HepG2 (cell line): ENCODE measurements around the gene PPP1R1A. TPM values are rescaled to one million over a fixed set of nuclear protein-coding genes. Genes with fewer than 3 reads are reported as not detected.

Experiments used
- ATAC-seq: fragments of 200-7000 bp; cut with Tn5 transposase; 3 replicates; pipeline ENCODE4 v1.9.1; 2020; ENCODE audit warnings: mild to moderate bottlenecking, moderate library complexity
- BruUV-seq: library from RNA; stranded (reverse); fragments of 400-500 nt; replicated peaks from 2 replicates; lab custom pipeline; 2021; lab: Mats Ljungman, UMichigan
- CTCF ChIA-PET: fragments of 300-600 bp; formaldehyde crosslinking; extraction: SDS; loops from one replicate; lab custom pipeline; 2021; ENCODE audit warnings: low total read pairs, inconsistent platforms, low intra/inter-chr PET ratio; lab: Yijun Ruan, JAX
- POLR2A ChIA-PET: fragments of 350-600 bp; sonication (Branson Sonifier 250); formaldehyde crosslinking; loops from one replicate; lab custom pipeline; 2020; ENCODE audit warnings: antibody characterized with exemption, inconsistent platforms; lab: Yijun Ruan, JAX
- DNase-seq: peaks from one replicate; pipeline ENCODE4 v3.0.0-alpha.2; 2015; ENCODE audit warnings: low spot score
- FAIRE-seq: peaks from 3 replicates; lab custom pipeline; 2011; peaks lifted over from hg19 to GRCh38; lab: Jason Lieb, UNC
- H2AFZ ChIP-seq: one replicate; pipeline ENCODE4 v1.6.1; 2011; ENCODE audit warnings: low read length, inconsistent platforms
- H3K27ac ChIP-seq: fragments of 300-600 bp; 3 replicates; pipeline ENCODE4 v1.8.0; 2011; ENCODE audit warnings: mixed run types, mild to moderate bottlenecking, mixed read lengths, low read length, inconsistent platforms; ENCODE audit not compliant: insufficient read depth; ENCODE audit errors: extremely low read length
- H3K27me3 ChIP-seq, 2 experiments: fragments of 200-600 bp in 1 of 2; 2 replicates in 1 of 2; 3 replicates in 1 of 2; pipeline versions ENCODE4 v1.6.0 to v1.8.0; 2011; ENCODE audit warnings: low read length in 2 of 2, mild to moderate bottlenecking in 2 of 2, moderate library complexity in 2 of 2, inconsistent platforms in 1 of 2; ENCODE audit not compliant: insufficient read depth in 2 of 2, control insufficient read depth in 1 of 2
- H3K36me3 ChIP-seq, 2 experiments: fragments of 200-600 bp in 1 of 2; replicated peaks in 1 of 2; 2 replicates in 1 of 2; 3 replicates in 1 of 2; pipeline versions ENCODE4 v1.5.1 to v1.8.0; 2011; ENCODE audit warnings: low read length in 2 of 2, inconsistent platforms in 1 of 2; ENCODE audit not compliant: insufficient read depth in 2 of 2, control insufficient read depth in 1 of 2
- H3K4me1 ChIP-seq: 2 replicates; pipeline ENCODE4 v1.5.1; 2012; ENCODE audit warnings: low read length, inconsistent platforms; ENCODE audit not compliant: insufficient read depth
- H3K4me2 ChIP-seq: 2 replicates; pipeline ENCODE4 v1.6.0; 2011; ENCODE audit warnings: low read depth, low read length, inconsistent platforms
- H3K4me3 ChIP-seq, 3 experiments: fragments of 200-600 bp in 1 of 3; sonication (generic), shearing (Covaris generic) in 1 of 3; replicated peaks in 1 of 3; 2 replicates each; pipeline ENCODE4 v1.5.1; 2011 to 2016; ENCODE audit warnings: low read length in 3 of 3, inconsistent platforms in 2 of 3, low read depth in 2 of 3, mild to moderate bottlenecking in 2 of 3, control low read depth in 1 of 3, mixed read lengths in 1 of 3; ENCODE audit not compliant: insufficient read depth in 1 of 3
- H3K79me2 ChIP-seq: one replicate; pipeline ENCODE4 v1.6.1; 2011; ENCODE audit warnings: low read length, inconsistent platforms; ENCODE audit not compliant: insufficient read depth
- H3K9ac ChIP-seq: 2 replicates; pipeline ENCODE4 v1.6.0; 2011; ENCODE audit warnings: mild to moderate bottlenecking, low read depth, low read length, inconsistent platforms; ENCODE audit not compliant: insufficient read depth
- H3K9me3 ChIP-seq: 2 replicates; pipeline ENCODE4 v1.5.1; 2012; ENCODE audit warnings: mild to moderate bottlenecking, low read length
- H4K20me1 ChIP-seq: 2 replicates; pipeline ENCODE4 v1.6.0; 2011; ENCODE audit warnings: inconsistent platforms, mild to moderate bottlenecking, low read length, moderate library complexity; ENCODE audit not compliant: insufficient read depth
- ATF2 ChIP-seq: sonication (generic); formaldehyde crosslinking; IDR thresholded peaks from 2 replicates; pipeline ENCODE4 v1.4.0; 2020; ENCODE audit warnings: missing genetic modification reagents
- GTF2F1 ChIP-seq: fragments of 150-350 bp; IDR thresholded peaks from 2 replicates; pipeline ENCODE4 v1.6.1; 2014; ENCODE audit warnings: low read length
- HNRNPLL ChIP-seq: fragments of 200-400 bp; formaldehyde crosslinking; IDR thresholded peaks from 2 replicates; pipeline ENCODE4 v1.6.1; 2017; ENCODE audit warnings: mild to moderate bottlenecking, low read depth, low read length; ENCODE audit not compliant: poor library complexity, severe bottlenecking
- JUND ChIP-seq: sonication (generic); formaldehyde crosslinking; IDR thresholded peaks from 2 replicates; pipeline ENCODE4 v1.8.0; 2022; ENCODE audit warnings: mild to moderate bottlenecking, missing genetic modification reagents
- MTA1 ChIP-seq: sonication (generic); formaldehyde crosslinking; IDR thresholded peaks from 2 replicates; pipeline ENCODE4 v1.4.0; 2020; ENCODE audit warnings: missing genetic modification reagents, mild to moderate bottlenecking, borderline replicate concordance
- PRDM10 ChIP-seq: sonication (generic); formaldehyde crosslinking; IDR thresholded peaks from 2 replicates; pipeline ENCODE4 v1.4.0; 2020; ENCODE audit warnings: low read depth, missing genetic modification reagents
- TCF12 ChIP-seq, 2 experiments: fragments of 450-650 bp in 1 of 2; sonication (generic) in 1 of 2; formaldehyde crosslinking in 1 of 2; IDR thresholded peaks; 2 replicates each; pipeline versions ENCODE4 v1.6.1 to v1.8.0; 2017 to 2022; ENCODE audit warnings: antibody characterized with exemption in 1 of 2, mild to moderate bottlenecking in 1 of 2, missing genetic modification reagents in 1 of 2, moderate library complexity in 1 of 2
- TFE3 ChIP-seq: IDR thresholded peaks from 2 replicates; pipeline ENCODE4 v1.6.1; 2016
- USF2 ChIP-seq, 2 experiments: sonication (generic) in 1 of 2; formaldehyde crosslinking in 1 of 2; IDR thresholded peaks; 2 replicates each; pipeline versions ENCODE4 v1.5.1 to v1.6.1; 2011 to 2020; ENCODE audit warnings: borderline replicate concordance in 1 of 2, low read depth in 1 of 2, low read length in 1 of 2, mild to moderate bottlenecking in 1 of 2, missing genetic modification reagents in 1 of 2, moderate library complexity in 1 of 2
- ZBTB7B ChIP-seq: sonication (generic); formaldehyde crosslinking; IDR thresholded peaks from 2 replicates; pipeline ENCODE4 v1.4.0; 2020; ENCODE audit warnings: missing genetic modification reagents
- ZFY ChIP-seq: sonication (generic); formaldehyde crosslinking; IDR thresholded peaks from 2 replicates; pipeline ENCODE4 v1.4.0; 2020; ENCODE audit warnings: missing genetic modification reagents
- ZNF782 ChIP-seq: sonication (generic); formaldehyde crosslinking; IDR thresholded peaks from 2 replicates; pipeline ENCODE4 v1.4.0; 2020; ENCODE audit warnings: missing genetic modification reagents, mild to moderate bottlenecking, borderline replicate concordance
- WGBS: methylation state at CpG from one replicate; pipeline ENCODE4 v1.1.6; 2017; ENCODE audit warnings: low lambda C conversion rate; 5-methylcytosine and 5-hydroxymethylcytosine counted together
- in situ Hi-C: cut with HindIII; loops from 2 replicates; pipeline ENCODE4 v1.10.0; 2017; ENCODE audit warnings: low pct_unique_long_range_greater_than_20kb; ENCODE audit not compliant: extremely low pct_ligation_motif_present
- intact Hi-C: fragments of 100-400 bp; cut with micrococcal nuclease; formaldehyde crosslinking; loops from one replicate; pipeline ENCODE4 v1.10.0; 2022; ENCODE audit not compliant: unreplicated experiment
- polyA plus RNA-seq, 8 experiments: library from polyadenylated mRNA; depleted of rRNA in 3 of 8; stranded (reverse) in 7 of 8; unstranded in 1 of 8; fragments of >200 nt; fragmentation: Illumina TruSeq in 4 of 8; extraction: Trizol in 4 of 8; gene quantifications; 2 replicates each; pipeline versions ENCODE4 v1.2.1 to v1.2.3, GENCODE V29; 2011 to 2016; ENCODE audit warnings: low read depth in 4 of 8, missing spikeins in 1 of 8, mixed read lengths in 1 of 8; ENCODE audit not compliant: insufficient read depth in 1 of 8
- total RNA-seq, 5 experiments: library from RNA; depleted of rRNA; stranded (reverse); fragments of >200 nt; fragmentation: Illumina TruSeq; extraction: Trizol; gene quantifications; 2 replicates each; pipeline ENCODE4 v1.2.3, GENCODE V29; 2016; ENCODE audit warnings: low read depth in 1 of 5

The PPP1R1A gene
- total and polyA plus RNA-seq, 2 of the 13 experiments (the other 11 are each of a cell fraction or from before 2014, with no cell fraction given), result 0.20 TPM; not detected in 1

GRCh38 chr12:54538136-54538700 lies 50.2 kb downstream of the PPP1R1A start:
- no peak for FAIRE-seq
- no peak for ATAC-seq
- no peak for DNase-seq
- in situ Hi-C loops (no loop called here), intact Hi-C loops (no loop called here)
- Histone ChIP-seq H2AFZ (no peak overlapping the region), H3K36me3 (no peaks in the 10 kb centered on the region), H3K27ac (no peak overlapping the region), H3K27me3 (peaks cover 3 to 31% of the 10 kb centered on the region in 2 experiments; a peak in 3 of 5 replicates), H3K79me2 (no peaks in the 10 kb centered on the region), H3K9me3 (no peaks in the 10 kb centered on the region), H3K4me3 (no peak overlapping the region), H3K4me1 (no peaks in the 10 kb centered on the region), H4K20me1 (no peaks in the 10 kb centered on the region), H3K4me2 (no peak overlapping the region), H3K9ac (no peak overlapping the region)
- no TSS peak for BruUV-seq
- POLR2A ChIA-PET, result no interaction called here
- CTCF ChIA-PET, result no interaction called here
- WGBS, result 0% methylated on average over 3 of the region's 3 CpGs
- no peak for TF ChIP-seq MTA1
- no peak for TF ChIP-seq ATF2 (CRISPR knock-in tag)
- no peak for TF ChIP-seq JUND
- no peak for TF ChIP-seq HNRNPLL
- TF ChIP-seq PRDM10 (CRISPR knock-in tag), result no peak
- no peak for TF ChIP-seq USF2 (IDR thresholded peaks at IDR 0.05; ENCODE audit: low read depth, low read length)
- TF ChIP-seq USF2 (CRISPR knock-in tag; IDR thresholded peaks at IDR 0.05; ENCODE audit: borderline replicate concordance), result no peak
- TF ChIP-seq ZFY (CRISPR knock-in tag), result no peak
- no peak for TF ChIP-seq ZNF782 (CRISPR knock-in tag)
- TF ChIP-seq TFE3, result no peak
- no peak for TF ChIP-seq ZBTB7B (CRISPR knock-in tag)
- TF ChIP-seq TCF12 (IDR thresholded peaks at IDR 0.05), result no peak
- TF ChIP-seq TCF12 (CRISPR knock-in tag; IDR thresholded peaks at IDR 0.05), result no peak
- TF ChIP-seq GTF2F1, result no peak
